ENCODE measurements around the gene RSPO3. TPM values are rescaled to one million over a fixed set of nuclear protein-coding genes. Genes with fewer than 3 reads are reported as not detected.
"Not testable (repeated sequence)": the region's sequence is repeated elsewhere in the genome, so short reads cannot be mapped to it uniquely, and the experiment has no call there.

Gene RSPO3
- total RNA-seq, 1 donor from 2014 or later, result 32.3 TPM

- H3K4me3 Mint-ChIP-seq, result no peak overlapping the region
- H3K36me3 Mint-ChIP-seq, result no peaks in the 10 kb centered on the region
- no peaks in the 10 kb centered on the region for H3K9me3 Mint-ChIP-seq
- H3K4me1 Mint-ChIP-seq (ENCODE audit: unreplicated experiment), result no peaks in the 10 kb centered on the region
- TF ChIP-seq CTCF (conservative IDR thresholded peaks at IDR 0.05), result no peak
- no peak overlapping the region for H3K27ac Mint-ChIP-seq
- H3K27me3 Mint-ChIP-seq, result no peaks in the 10 kb centered on the region
- no peak for DNase-seq (ENCODE audit: extremely low spot score, unreplicated experiment)
Measured at GRCh38 chr6:127085181-127085580, 33.3 kb upstream of the RSPO3 start.

GRCh38 chr6:127090051-127090450, 28.4 kb upstream of the RSPO3 start:
- TF ChIP-seq CTCF (conservative IDR thresholded peaks at IDR 0.05), result no peak
- Mint-ChIP-seq H3K9me3 (no peaks in the 10 kb centered on the region), H3K27ac (no peak overlapping the region), H3K4me1 (ENCODE audit: unreplicated experiment) (no peaks in the 10 kb centered on the region), H3K4me3 (no peak overlapping the region), H3K27me3 (no peaks in the 10 kb centered on the region), H3K36me3 (no peaks in the 10 kb centered on the region)
- no peak for DNase-seq (ENCODE audit: extremely low spot score, unreplicated experiment)

GRCh38 chr6:127092466-127092865, 26.0 kb upstream of the RSPO3 start:
- Mint-ChIP-seq H3K27me3 (no peaks in the 10 kb centered on the region), H3K27ac (no peak overlapping the region), H3K4me3 (no peak overlapping the region), H3K9me3 (no peaks in the 10 kb centered on the region), H3K4me1 (ENCODE audit: unreplicated experiment) (no peaks in the 10 kb centered on the region), H3K36me3 (no peaks in the 10 kb centered on the region)
- no peak for TF ChIP-seq CTCF (conservative IDR thresholded peaks at IDR 0.05)
- no peak for DNase-seq (ENCODE audit: extremely low spot score, unreplicated experiment)

- TF ChIP-seq CTCF (conservative IDR thresholded peaks at IDR 0.05), result no peak
- DNase-seq (ENCODE audit: extremely low spot score, unreplicated experiment), result no peak
- H3K9me3 Mint-ChIP-seq, result no peaks in the 10 kb centered on the region
- no peaks in the 10 kb centered on the region for H3K36me3 Mint-ChIP-seq
- no peak overlapping the region for H3K4me3 Mint-ChIP-seq
- H3K27ac Mint-ChIP-seq, result no peak overlapping the region
- no peaks in the 10 kb centered on the region for H3K4me1 Mint-ChIP-seq (ENCODE audit: unreplicated experiment)
- no peaks in the 10 kb centered on the region for H3K27me3 Mint-ChIP-seq
Measured at GRCh38 chr6:127094791-127095190, 23.7 kb upstream of the RSPO3 start.

GRCh38 chr6:127096167-127096566, 22.3 kb upstream of the RSPO3 start:
- no peak for DNase-seq (ENCODE audit: extremely low spot score, unreplicated experiment)
- H3K4me1 Mint-ChIP-seq (ENCODE audit: unreplicated experiment), result no peaks in the 10 kb centered on the region
- no peak for TF ChIP-seq CTCF (conservative IDR thresholded peaks at IDR 0.05)

GRCh38 chr6:127097442-127097841, 21.0 kb upstream of the RSPO3 start:
- not testable (repeated sequence) for H3K36me3 Mint-ChIP-seq; H3K27me3 Mint-ChIP-seq; H3K9me3 Mint-ChIP-seq; H3K27ac Mint-ChIP-seq; H3K4me1 Mint-ChIP-seq (ENCODE audit: unreplicated experiment); H3K4me3 Mint-ChIP-seq; DNase-seq (ENCODE audit: extremely low spot score, unreplicated experiment)

More at GRCh38 chr6:127096167-127096566, 22.3 kb upstream of the RSPO3 start:
- Mint-ChIP-seq H3K4me3 (no peak overlapping the region), H3K27me3 (no peaks in the 10 kb centered on the region), H3K9me3 (no peaks in the 10 kb centered on the region), H3K36me3 (no peaks in the 10 kb centered on the region), H3K27ac (no peak overlapping the region)

Data from type B pancreatic cell (in vitro differentiated cells).